Right lobe of liver (tissue), 6 donors: ENCODE results near the gene TMEM158. TPM values are rescaled to one million over a fixed set of nuclear protein-coding genes. Genes with fewer than 3 reads are reported as not detected.

Experiments used
- ATAC-seq, 4 donors: fragments of 200-7000 bp; cut with Tn5 transposase; one replicate each; pipeline ENCODE4 v1.9.1; 2020; ENCODE audit warnings: mild to moderate bottlenecking in 4 of 4, moderate library complexity in 4 of 4
- DNase-seq, 3 donors: peaks; one replicate each; pipeline ENCODE4 v3.0.0-alpha.2; 2020
- H3K27ac ChIP-seq, 3 donors: fragments of 200-600 bp; one replicate each; pipeline ENCODE4 v1.8.0; 2022
- H3K27me3 ChIP-seq, 2 donors: fragments of 200-600 bp; one replicate each; pipeline ENCODE4 v1.8.0; 2022
- H3K36me3 ChIP-seq, 4 donors: fragments of 200-600 bp; sonication (generic) in 1 of 4; one replicate each; pipeline versions ENCODE4 v1.5.1 to v1.8.0; 2017 to 2022; ENCODE audit warnings: control low read depth in 1 of 4
- H3K4me1 ChIP-seq, 4 donors: fragments of 200-600 bp; sonication (generic) in 1 of 4; one replicate each; pipeline versions ENCODE4 v1.5.1 to v1.8.0; 2017 to 2022; ENCODE audit warnings: control low read depth in 1 of 4
- H3K4me3 ChIP-seq, 3 donors: fragments of 200-600 bp; one replicate each; pipeline ENCODE4 v1.8.0; 2022
- H3K9me3 ChIP-seq, 4 donors: fragments of 200-600 bp; sonication (generic) in 1 of 4; one replicate each; pipeline versions ENCODE4 v1.5.1 to v1.8.0; 2017 to 2022; ENCODE audit warnings: control low read depth in 1 of 4
- POLR2A ChIP-seq: fragments of 450-650 bp; IDR thresholded peaks from one replicate; pipeline ENCODE4 v1.6.1; 2017; ENCODE audit warnings: antibody characterized with exemption, mild to moderate bottlenecking
- WGBS: methylation state at CpG from one replicate; pipeline ENCODE4 v1.1.6; 2018; ENCODE audit warnings: low coverage, low lambda C conversion rate; ENCODE audit not compliant: insufficient coverage; ENCODE audit errors: missing lambda C conversion rate; 5-methylcytosine and 5-hydroxymethylcytosine counted together
- intact Hi-C, 2 donors: fragments of 100-400 bp; cut with DNase I; formaldehyde crosslinking; loops; one replicate each; pipeline versions ENCODE4 v1.11.2 to v1.14.1; 2022
- total RNA-seq, 6 experiments: library from RNA; depleted of rRNA in 2 of 6; stranded (reverse); fragments of >200 nt in 2 of 6; fragmentation: NEBNext Ultra II Directional in 3 of 6; extraction: Animal tissue kit (Norgen Biotek cat#: 25700) in 3 of 6; gene quantifications; one replicate each; pipeline versions ENCODE4 v1.1.0 to v1.2.4, GENCODE V29; 2016 to 2023
- TF ChIP-seq, protein P1 (sequence below), 4 donors: fragments of 200-600 bp in 3 of 4; fragments of 450-650 bp in 1 of 4; IDR thresholded peaks; one replicate each; pipeline versions ENCODE4 v1.5.1 to v1.8.0; 2016 to 2022; ENCODE audit warnings: antibody characterized with exemption in 4 of 4, mild to moderate bottlenecking in 2 of 4
- donor health status: DM: no; HTN: yes; CAD: no.
- donor health status: DM: no; HTN: no; CAD: no.
- donor health status: DM: no; HTN: no; CAD: no.
- donor health status: DM: no; HTN: yes; CAD: no.
- donor health status: DM: no; HTN: yes; CAD: no.

TMEM158 gene
- total RNA-seq, 6 experiments from 2014 or later, result 0.21 to 1.0 (median 0.57) TPM; not detected in 2

DNA sequence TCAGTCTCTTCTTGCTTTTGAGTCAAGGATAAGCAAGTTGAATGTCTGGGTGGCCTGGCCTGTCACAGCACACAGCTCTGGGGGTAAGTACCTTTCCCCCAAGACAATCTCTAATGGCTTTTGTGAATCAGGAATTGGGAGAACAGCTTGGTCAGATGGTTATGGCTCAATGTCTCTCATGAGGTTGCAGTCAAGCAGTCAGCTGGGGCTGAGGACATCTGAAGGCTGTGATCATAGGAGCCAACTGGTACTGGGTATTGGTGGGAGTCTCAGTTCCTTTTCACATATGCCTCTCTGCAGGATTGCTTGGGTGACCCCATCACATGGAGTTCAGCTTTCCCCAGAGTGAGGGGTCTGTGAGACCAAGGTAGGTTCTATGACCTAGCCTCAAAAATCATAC is 33.0 kb upstream of the TMEM158 start:
- H3K4me3 ChIP-seq, result no peak overlapping the region
- no peaks in the 10 kb centered on the region for H3K36me3 ChIP-seq
- intact Hi-C loops, result no loop called here
- DNase-seq (no peak), ATAC-seq (no peak)
- H3K9me3 ChIP-seq, result no peaks in the 10 kb centered on the region
- no peak overlapping the region for H3K27ac ChIP-seq
- no peaks in the 10 kb centered on the region for H3K27me3 ChIP-seq
- no peaks in the 10 kb centered on the region for H3K4me1 ChIP-seq
- TF ChIP-seq, protein P1, sequence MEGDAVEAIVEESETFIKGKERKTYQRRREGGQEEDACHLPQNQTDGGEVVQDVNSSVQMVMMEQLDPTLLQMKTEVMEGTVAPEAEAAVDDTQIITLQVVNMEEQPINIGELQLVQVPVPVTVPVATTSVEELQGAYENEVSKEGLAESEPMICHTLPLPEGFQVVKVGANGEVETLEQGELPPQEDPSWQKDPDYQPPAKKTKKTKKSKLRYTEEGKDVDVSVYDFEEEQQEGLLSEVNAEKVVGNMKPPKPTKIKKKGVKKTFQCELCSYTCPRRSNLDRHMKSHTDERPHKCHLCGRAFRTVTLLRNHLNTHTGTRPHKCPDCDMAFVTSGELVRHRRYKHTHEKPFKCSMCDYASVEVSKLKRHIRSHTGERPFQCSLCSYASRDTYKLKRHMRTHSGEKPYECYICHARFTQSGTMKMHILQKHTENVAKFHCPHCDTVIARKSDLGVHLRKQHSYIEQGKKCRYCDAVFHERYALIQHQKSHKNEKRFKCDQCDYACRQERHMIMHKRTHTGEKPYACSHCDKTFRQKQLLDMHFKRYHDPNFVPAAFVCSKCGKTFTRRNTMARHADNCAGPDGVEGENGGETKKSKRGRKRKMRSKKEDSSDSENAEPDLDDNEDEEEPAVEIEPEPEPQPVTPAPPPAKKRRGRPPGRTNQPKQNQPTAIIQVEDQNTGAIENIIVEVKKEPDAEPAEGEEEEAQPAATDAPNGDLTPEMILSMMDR (IDR thresholded peaks at IDR 0.05), result no peak
- no peak for TF ChIP-seq POLR2A

- WGBS, result 46% methylated on average over 2 of the region's 3 CpGs
- Histone ChIP-seq H3K9me3 (no peaks in the 10 kb centered on the region), H3K4me3 (no peak overlapping the region), H3K27me3 (no peaks in the 10 kb centered on the region), H3K4me1 (no peaks in the 10 kb centered on the region), H3K36me3 (no peaks in the 10 kb centered on the region), H3K27ac (no peak overlapping the region)
- TF ChIP-seq, protein P1 (IDR thresholded peaks at IDR 0.05), result no peak
- no peak for TF ChIP-seq POLR2A
- DNase-seq (no peak), ATAC-seq (no peak)
- intact Hi-C loops, result no loop called here
Measured at GRCh38 chr3:45258317-45258716, 32.2 kb upstream of the TMEM158 start.

- intact Hi-C loops, result no loop called here
- DNase-seq (no peak), ATAC-seq (no peak)
- no peaks in the 10 kb centered on the region for H3K27me3 ChIP-seq
- no peaks in the 10 kb centered on the region for H3K9me3 ChIP-seq
- H3K27ac ChIP-seq, result no peak overlapping the region
- no peak overlapping the region for H3K4me3 ChIP-seq
- no peak for TF ChIP-seq POLR2A
- TF ChIP-seq, protein P1 (IDR thresholded peaks at IDR 0.05), result no peak
- 87% methylated on average over 3 of the region's 3 CpGs for WGBS
- no peaks in the 10 kb centered on the region for H3K4me1 ChIP-seq
- H3K36me3 ChIP-seq, result no peaks in the 10 kb centered on the region
Measured at GRCh38 chr3:45253316-45253715, 27.2 kb upstream of the TMEM158 start.

- ATAC-seq, result no peak
- 78% methylated on average over 4 of the region's 5 CpGs for WGBS
- TF ChIP-seq, protein P1 (IDR thresholded peaks at IDR 0.05), result no peak
- no peak for TF ChIP-seq POLR2A
- H3K36me3 ChIP-seq, result no peaks in the 10 kb centered on the region
- no peaks in the 10 kb centered on the region for H3K4me1 ChIP-seq
- H3K27me3 ChIP-seq, result no peaks in the 10 kb centered on the region
- intact Hi-C loops, result no loop called here
- H3K9me3 ChIP-seq, result no peaks in the 10 kb centered on the region
- no peak overlapping the region for H3K27ac ChIP-seq
- DNase-seq, result no peak
- H3K4me3 ChIP-seq, result no peak overlapping the region
Measured at GRCh38 chr3:45252826-45253225, 26.7 kb upstream of the TMEM158 start.

GRCh38 chr3:45249391-45249790 is 23.3 kb upstream of the TMEM158 start:
- 71% methylated on average over 1 of the region's 1 CpG for WGBS
- TF ChIP-seq, protein P1 (IDR thresholded peaks at IDR 0.05), result no peak
- no peak for TF ChIP-seq POLR2A
- Histone ChIP-seq H3K27me3 (no peaks in the 10 kb centered on the region), H3K9me3 (no peaks in the 10 kb centered on the region), H3K27ac (no peak overlapping the region), H3K36me3 (no peaks in the 10 kb centered on the region), H3K4me1 (no peaks in the 10 kb centered on the region), H3K4me3 (no peak overlapping the region)
- intact Hi-C loops, result no loop called here
- no peak for ATAC-seq
- DNase-seq, result no peak
